Stimulated activated CD4-positive, alpha-beta T cell treated with anti-CD3 and anti-CD28 coated beads, Interleukin-12 subunit alpha, Interleukin-12 subunit beta, amount 100 ng/mL, for 4 hours (primary cell): Measurements from ENCODE around the gene RIMBP2.
"Not testable (repeated sequence)": the region's sequence is repeated elsewhere in the genome, so short reads cannot be mapped to it uniquely, and the experiment has no call there.

Source experiments
- DNase-seq: peaks from one replicate; pipeline ENCODE4 v3.0.0-alpha.2; 2020

Gene RIMBP2

DNA sequence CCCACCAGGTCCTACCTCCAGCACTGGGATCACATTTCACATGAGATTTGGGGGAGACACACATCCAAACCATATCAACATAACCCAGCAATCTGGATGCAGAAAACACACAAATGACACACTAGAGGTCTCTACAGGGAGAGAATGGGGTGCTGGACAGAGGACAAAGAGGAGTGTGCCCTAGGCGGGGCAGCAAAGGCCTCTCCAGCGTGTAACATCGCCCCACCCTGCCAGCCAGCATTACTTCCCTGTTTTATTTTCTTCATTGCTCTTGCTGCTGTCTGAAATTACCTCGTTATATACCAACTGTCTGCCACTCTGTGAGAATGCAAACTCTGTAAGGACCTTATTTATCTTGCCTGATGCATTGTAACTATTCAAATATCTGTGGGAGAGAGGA, 61.1 kb downstream of the RIMBP2 start:
- DNase-seq: no peak

DNA sequence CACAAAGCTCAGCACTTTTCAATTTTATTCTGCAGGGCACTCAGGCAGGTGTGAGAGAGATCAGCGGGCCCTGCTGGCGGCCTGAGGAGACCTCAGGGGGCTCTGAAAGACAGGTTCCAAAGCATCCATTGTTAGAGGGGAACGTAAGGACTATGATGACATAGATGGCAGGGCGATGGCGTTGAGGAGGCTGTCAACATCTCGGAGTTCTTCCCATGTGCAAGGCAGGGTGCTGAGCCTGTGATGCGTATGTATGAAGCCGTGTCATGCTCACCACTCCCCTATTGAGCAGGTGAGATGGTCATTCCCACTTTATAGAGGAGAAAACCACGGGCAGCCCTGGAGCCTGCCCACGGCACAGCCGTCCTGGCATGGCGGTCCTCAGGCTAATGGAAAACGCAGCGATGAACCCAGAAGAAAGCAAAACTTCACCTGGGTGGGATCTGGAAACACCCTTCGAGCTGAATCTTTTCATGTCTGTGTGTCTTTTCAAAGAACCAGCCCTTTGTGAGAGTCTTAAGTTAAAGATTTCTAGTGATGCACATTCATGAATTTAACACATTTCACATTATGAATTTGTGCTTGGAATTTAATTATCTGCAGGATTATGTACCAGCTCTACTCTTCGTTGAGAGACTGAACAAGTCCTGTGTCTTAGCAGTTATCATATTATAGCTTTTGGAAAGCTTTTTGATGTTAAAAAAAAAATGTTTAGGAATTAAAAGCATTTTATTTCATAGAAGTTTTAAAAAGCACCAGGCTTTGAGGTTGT, 64.7 kb downstream of the RIMBP2 start:
- DNase-seq: no peak

DNA sequence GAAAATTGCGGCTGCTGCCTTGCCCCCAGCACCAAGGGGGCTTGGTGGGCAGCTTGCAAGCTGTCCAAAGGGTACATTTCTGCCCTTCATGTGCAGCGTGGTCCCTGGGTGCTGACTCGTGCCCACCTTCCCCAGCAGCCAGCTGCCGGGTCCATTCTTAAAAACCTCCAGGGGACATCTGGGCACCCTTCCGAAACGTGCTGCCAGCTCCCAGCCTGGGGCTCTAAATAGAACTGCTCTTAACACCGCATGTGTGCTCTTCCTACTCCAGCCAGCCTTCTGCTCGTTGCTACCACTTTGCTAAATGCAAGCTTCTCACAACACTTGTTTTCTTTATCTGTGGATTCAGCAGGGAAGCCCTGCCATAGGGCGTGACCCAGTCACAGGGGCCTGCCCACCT, 66.0 kb downstream of the RIMBP2 start:
- no peak for DNase-seq

DNA sequence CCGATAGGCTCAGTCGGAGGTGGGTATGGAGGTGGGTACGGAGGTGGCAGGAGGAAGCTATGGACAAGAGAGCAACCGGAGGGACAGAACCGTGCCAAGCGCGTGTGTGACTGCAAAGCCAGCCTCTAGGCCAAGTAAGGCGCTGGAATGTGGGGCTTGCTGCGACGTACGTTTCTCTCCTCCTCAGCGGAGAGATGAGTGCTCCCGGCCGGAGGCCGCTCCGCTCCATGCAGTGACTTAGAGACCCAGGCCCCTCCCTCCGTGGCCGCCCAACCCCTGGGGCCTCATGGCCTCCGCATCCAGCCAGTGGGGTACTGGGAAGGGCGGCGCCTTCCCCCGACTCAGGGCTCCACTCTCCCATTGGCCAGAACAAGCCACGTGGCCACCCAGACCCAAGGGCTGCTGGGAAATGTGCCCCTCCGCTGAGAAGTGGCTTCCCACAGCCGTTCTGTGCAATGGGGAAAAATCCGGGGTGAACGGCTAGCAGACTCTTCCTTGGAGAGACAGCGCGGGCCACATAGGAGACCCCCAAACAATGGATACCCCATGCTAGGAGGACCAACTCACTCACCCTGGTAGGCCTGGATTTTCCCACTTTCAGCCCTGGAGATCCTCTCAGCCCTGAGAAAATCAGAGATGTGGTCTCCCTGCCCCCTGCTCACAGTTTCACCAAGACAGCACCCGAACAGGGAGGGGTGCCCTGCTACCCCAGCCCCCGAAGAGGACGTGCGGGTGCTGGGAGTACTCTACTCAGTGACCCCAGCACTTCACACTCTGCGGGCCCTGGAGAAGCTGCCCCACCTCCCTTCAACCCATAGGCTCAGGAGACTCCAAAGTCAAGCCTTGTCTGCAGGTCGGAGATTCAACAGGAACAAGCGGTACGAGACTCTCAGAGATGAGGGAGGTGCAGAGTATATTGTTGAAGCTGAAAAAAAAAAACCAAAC, 66.7 kb downstream of the RIMBP2 start:
- no peak for DNase-seq

DNA sequence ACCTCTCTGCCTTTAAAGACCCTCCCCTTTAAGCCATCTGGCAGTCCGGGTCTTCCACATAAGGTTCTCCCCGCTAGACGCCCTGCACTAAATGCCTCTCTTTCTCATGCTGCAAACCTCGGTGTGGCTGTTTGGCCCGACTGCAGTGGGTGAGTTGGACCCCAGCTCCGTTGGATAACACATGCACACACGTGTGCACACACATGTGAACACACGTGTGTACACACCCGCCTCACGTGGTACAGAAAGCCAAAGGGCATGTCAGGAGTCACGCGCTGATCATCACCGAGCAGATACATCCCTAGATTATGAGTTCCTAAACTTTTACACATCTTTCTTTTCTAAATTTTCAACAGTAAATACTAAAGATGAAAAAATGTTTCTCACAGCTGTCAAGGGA, 68.3 kb downstream of the RIMBP2 start:
- DNase-seq: no peak

DNA sequence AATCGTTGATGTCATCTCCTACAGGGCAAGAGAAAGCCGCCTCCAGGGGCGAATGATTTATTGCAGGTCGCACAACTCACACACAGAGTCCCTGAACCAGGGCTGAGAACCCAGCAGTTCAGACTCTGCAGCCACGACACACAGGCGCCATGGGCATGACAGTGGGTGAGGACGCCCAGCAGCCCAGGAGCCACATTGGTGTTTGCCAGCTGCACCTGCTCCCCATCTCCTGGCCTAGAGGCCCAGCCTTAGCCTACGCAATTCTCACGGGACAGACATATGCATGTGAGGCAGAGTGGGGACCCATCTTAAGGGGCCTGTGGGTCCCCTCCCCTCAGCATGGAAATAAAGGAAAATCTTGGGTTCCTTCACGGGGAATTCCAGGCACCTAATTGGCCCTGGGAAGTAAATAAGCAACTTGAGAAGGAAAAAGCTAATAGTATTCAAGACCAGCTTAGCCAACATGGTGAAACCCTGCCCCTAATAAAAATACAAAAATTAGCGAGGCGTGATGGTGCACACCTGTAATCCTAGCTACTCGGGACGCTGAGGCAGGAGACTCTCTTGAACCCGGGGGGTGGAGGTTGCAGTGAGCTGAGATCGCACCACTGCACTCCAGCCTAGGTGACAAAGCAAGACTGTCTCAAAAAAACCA, 69.3 kb downstream of the RIMBP2 start:
- no peak for DNase-seq

DNA sequence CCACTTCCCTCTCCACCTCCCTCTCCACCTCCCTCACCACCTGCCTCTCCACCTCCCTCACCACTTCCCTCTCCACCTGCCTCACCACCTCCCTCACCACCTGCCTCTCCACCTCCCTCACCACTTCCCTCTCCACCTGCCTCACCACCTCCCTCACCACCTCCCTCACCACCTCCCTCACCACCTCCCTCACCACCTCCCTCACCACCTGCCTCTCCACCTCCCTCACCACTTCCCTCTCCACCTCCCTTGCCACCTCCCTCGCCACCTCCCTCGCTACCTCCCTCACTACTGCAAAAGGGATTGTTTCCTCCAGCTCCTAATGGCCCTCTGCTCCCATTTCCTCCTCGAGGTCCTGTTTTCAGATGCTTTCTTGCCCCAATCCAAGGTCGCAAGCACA, 69.9 kb downstream of the RIMBP2 start:
- DNase-seq: not testable (repeated sequence)

DNA sequence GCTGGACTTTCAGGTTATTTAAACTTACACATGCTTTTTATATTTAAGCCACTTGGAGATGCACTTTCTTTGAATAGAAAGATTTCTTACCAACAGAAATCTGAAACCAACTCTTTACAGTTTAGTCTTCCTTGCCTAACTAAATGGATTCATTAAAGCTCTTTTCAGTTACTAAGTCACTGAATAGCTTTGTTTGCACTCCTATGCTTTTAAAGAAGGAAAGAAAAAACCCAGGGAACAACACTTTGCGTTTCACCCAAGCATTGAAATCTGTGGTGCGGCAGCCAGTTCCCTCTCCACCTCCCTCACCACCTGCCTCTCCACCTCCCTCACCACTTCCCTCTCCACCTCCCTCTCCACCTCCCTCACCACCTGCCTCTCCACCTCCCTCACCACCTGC, 70.3 kb downstream of the RIMBP2 start:
- DNase-seq: no peak

DNA sequence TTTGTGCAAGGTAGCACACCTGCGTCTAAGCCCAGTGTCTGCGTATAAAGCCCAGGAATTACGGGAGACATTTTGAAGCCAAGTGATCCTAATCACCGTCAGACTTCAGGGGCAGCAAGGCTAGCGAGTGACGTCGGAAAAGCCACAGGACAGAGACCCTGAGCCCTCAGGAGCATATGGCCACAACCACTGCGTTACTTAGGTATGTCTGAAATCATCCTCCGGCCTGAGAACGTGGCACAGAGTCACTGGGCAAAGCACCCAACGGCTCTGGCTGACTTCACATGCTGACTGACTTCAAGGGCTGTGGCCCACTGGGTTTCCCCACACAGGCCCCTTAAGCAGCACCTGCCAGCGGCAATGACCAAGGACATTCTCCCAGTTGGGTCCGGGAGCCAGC, 71.5 kb downstream of the RIMBP2 start:
- no peak for DNase-seq

DNA sequence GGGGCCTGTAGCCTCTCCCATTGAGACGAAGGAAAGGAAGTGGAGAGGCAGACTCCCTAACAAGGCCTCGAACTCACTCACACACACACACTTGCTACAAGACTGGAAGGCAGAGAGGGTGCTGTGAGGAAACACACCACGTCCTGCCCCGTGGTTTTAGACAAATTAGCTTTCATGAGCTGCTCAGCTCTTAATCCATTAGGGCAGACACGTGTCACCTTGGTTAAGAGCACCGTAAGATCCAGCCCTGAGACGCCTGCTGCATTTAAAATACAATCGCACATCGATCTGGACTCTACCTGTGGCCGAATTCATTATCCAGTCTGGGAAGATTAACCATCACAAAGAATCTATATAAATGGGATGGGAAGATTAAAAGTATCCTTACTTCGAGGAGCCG, 72.0 kb downstream of the RIMBP2 start:
- no peak for DNase-seq

DNA sequence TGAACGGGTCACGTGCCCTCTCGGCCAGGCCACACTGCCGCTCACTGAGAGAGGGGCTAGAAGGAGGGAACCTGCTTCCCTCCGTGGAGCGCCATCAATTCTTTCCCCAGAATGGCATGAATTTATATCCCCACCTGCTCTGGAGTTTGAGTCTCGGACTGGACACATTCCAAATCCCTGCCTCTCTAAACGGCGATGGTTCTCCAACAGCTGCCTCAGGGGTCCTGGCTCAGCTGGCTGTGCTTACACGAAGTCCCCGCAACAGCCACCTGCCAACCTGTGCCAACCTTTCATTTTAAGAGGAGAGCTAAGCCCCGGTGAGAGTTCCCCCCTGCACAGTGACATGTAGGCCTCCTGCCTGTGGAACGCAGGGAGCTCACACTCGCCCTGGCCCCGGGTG, 73.2 kb downstream of the RIMBP2 start:
- no peak for DNase-seq

DNA sequence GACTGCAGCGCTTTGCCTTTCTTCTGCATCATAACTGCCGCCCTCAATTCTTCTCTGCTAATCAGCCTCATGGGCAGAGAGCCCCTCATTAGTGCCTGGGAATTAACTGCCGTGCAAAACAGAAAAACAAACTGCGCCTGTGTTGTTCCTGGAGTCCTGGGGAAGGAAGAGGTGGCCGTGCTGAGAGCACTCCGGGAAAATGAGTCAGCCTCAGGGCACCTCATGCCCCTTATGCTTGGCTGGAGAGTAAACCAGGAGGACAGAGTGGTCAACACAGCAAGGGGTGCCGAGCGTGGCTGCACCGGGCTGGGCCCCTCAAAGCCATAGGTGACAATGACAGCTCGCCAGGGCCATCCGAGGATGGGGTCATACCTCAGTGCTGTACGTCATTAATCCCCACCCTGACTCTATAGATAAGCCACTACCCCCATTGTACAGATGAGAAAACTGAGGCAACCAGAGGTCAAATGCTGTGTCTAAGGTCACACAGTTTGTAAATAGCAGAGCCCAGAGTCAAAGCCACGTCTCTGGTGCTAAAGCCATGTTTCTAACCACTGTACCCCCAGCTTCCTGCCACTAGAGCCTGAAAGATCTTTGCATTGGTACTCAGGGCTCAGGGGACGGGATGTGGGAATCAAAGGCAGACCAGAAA, 74.4 kb downstream of the RIMBP2 start:
- DNase-seq: no peak

DNA sequence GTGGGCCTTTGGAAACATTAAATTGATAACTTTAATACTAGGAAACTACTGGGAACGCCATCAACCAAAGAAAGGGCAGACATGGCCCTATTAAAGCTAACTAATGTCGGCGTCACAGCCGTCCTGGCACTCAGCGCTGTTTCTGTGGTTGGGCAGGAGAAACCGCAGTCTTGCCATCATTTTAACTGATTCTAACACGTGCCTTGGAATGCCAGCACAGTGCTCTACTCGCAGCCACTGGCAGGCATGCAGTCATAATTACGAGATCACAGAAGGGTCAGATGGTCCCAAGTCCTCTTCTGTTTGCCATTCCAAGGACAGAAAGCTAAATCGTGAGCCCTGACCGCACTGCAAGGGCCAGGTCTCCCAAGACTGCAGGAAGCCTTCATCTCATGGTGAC, 75.2 kb downstream of the RIMBP2 start:
- DNase-seq: no peak

DNA sequence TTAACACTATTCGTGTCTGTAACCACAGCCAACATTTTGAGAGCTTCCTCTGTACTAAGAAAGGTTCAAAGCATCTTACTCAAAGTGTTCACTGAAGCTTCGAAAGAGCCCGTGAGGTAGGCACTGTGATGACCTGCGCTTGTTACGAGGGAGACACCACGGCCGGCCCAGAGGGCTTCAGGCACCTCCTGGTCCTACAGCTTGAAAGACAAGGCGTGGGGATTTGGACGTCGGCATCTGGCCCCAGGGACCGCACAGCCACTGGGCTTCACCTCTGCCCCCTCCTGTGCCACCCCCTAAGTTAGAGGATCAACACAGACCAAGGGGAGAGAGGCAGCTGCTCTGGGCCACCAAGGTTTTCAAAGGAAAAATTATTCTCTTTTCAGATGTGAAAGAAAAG, 75.6 kb downstream of the RIMBP2 start:
- DNase-seq: no peak

DNA sequence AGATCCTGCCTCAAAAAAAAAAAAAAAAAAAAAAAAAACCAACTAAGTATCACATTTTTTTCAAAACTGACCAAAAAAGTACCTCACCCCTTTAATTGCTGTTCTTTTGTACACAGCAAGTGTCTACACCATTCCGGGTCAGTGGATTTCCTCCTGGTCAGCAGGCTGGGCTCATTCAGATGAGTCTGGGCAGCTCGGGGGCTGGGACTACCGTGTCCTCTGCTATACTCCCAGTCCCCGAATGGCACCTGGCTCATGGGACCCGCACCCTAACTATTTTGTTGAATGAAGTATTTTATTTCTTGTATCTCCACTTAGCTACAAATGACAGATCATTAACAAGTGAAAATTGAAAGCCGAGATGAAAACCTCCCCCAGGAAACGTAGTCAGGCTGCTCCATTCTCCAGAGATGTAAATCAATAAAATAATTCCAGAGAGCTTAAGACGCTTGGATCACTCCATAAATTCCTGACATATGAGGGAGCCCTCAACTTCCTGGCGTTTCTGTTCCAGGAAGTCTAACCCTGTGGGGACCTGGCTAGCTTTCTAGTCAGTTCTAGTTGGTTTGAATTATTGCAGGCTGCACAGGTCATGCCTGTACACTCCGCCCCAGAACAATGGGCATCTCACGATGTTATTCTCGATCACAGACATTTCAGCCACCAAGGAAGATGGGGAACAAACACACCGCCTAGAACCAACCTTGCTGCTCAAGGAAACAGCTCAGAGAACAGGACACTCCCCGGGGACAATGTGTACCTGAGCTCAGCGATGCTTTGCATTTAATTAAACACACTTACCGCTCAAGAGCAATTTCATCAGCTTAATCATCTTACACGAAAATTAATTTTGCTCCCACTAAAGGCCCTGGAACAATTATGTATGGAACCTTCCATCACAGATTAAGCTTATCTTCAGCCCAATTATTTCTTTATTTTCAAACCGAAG, 76.3 kb downstream of the RIMBP2 start:
- DNase-seq: no peak

DNA sequence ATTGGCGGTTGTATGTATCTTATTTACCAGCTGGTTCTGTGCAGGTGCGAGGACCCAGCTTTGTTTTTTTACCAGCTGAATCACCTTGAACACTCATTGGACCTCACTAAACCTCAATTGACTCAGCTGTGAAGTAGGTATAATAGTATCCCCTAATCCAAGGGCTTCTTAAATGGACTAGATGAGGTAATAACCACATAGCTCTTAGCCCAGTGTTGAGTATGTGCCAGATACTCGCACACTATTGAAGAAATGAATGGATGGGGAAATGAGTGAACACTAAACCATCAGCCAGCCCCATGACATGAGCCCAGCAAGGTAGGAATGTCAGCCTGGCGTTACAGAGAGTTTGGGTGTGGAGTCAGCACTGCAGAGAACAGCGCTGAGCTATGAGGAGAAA, 79.7 kb downstream of the RIMBP2 start:
- no peak for DNase-seq

DNA sequence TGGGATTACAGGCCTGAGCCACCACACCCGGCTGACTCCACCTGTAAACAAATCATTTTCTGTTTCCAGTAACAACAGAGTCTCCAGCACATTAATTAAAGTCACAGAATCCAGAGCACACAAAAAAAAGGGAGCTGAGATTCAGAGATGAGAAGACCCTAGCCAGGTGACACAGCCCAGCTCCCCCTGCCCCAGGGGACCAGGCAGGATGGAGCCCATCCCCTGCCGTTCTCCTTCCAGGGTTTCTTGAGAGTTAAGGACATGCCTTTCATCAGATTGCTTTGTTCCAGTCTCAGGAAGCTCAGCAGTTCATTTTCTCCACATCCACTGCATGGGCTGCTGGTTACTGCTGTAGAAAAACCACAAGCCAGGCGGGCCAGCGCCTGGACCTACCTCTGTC, 81.2 kb downstream of the RIMBP2 start:
- DNase-seq: no peak

DNA sequence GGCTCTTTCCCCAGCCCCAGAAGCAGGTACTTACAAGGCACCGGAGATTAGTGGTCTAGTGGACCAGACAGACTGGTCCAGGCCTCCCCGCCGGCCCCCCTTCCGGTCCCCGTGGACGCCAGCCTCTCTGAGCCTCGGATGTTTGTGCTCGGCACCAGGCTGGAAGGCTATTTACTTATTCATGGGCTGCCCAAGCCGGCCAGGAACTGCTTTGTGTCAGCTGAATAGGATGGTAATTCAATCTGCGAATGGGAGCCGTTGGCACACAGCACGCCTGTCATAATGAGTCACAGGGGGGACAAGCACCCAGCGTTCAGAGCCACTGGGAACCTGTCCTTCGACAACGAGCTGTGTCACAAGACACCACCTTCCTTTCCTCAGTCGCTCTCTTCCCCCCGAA, 82.3 kb downstream of the RIMBP2 start:
- DNase-seq: no peak

DNA sequence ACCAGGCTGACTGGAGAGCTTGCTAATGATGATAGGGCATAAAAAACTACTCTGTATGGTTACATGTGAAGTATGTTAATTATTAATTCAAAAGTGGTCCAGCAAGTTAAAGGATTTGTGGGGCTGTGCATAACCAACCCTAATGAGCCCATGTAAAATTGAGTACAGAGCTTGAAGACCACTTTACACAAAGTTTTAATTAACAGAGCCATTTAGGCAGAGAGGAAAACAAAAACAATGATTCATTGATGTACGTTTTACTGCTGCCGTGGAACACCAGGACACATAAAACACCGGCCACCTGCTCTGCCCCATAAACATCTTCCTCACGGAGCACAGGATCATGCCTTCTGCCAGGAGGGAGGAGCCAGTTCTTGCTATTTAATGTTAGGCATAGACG, 83.5 kb downstream of the RIMBP2 start:
- DNase-seq: no peak

DNA sequence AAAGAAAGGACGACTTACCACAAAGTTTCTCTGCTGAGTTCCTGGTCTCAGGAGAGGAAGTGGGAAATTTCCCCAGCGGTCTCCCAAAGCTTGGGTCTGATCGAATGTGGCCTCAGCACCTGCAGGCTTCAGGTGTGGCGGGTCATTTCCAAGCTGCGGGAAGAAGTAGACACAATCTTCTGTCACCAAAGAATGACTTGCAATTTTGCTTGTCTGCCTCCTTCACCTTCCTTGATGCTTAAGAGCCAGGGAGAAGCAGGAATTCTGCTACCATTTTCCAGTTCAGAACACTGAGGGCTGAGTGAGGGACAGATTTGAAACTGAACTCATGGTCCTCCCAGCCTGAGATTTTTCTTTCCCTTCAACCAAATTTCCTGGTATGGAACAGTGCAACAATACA, 87.8 kb downstream of the RIMBP2 start:
- DNase-seq: no peak

DNA sequence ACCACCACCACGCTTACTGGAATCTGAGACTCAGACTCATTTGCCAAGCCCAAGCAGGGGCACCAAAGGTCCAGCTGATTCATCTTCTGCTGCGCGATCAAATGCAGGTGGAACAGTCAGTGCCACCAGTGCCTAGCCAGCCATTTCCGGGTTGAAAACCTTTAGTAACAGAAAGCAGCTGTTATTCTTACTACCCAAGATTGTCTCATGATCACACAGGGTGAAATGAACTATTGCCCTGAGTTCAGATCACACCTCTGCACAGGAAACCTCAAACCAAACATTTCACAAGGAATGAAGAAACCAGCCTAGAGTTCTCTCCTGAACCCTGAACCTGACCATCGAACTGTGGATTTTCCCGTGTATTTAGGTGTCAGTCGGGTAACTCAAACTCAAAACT, 88.9 kb downstream of the RIMBP2 start:
- DNase-seq: no peak

DNA sequence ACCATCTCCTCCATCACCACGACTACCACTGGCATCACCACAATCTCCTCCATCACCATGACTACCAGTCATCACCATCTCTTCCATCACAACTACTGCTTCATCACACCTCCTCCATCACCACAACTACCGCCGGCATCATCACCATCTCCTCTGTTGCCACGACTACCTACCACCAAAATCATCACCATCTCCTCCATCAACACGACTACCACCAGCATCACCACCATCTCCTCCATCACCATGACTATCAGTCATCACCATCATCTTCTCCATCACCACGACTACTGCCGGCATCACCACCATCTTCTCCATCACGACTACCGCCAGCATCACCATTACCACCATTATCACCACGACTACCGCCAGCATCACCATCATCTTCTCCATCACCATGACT, 89.5 kb downstream of the RIMBP2 start:
- no peak for DNase-seq
